A673 (cell line): ENCODE measurements around the gene DDX51. TPM values are rescaled to one million over a fixed set of nuclear protein-coding genes. Genes with fewer than 3 reads are reported as not detected.

Experiments
- BruUV-seq: library from RNA; stranded (reverse); fragments of 400-500 nt; replicated peaks from 2 replicates; lab custom pipeline; 2021; lab: Mats Ljungman, UMichigan
- CTCF ChIA-PET: fragments of 300-600 bp; sonication (Branson Sonifier 250); formaldehyde crosslinking; loops from one replicate; lab custom pipeline; 2022; ENCODE audit warnings: antibody characterized with exemption; lab: Charles Lee
- POLR2A ChIA-PET: fragments of 300-600 bp; sonication (Branson Sonifier 250); formaldehyde crosslinking; loops from one replicate; lab custom pipeline; 2022; ENCODE audit warnings: antibody characterized with exemption; ENCODE audit not compliant: low non-redundant PET; lab: Charles Lee
- DNase-seq: peaks from one replicate; pipeline ENCODE4 v3.0.0-alpha.2; 2015; ENCODE audit warnings: low spot score
- H3K27ac ChIP-seq: fragments of 200-600 bp; sonication (generic); 2 replicates; pipeline ENCODE4 v1.5.1; 2016; ENCODE audit warnings: mixed run types, low read depth, mild to moderate bottlenecking, mixed read lengths, antibody characterized with exemption, low read length; ENCODE audit not compliant: poor library complexity, severe bottlenecking
- H3K27me3 ChIP-seq: fragments of 200-600 bp; sonication (generic); replicated peaks from 2 replicates; pipeline ENCODE4 v1.6.1; 2017; ENCODE audit warnings: mixed run types, low read depth, mild to moderate bottlenecking, mixed read lengths, antibody characterized with exemption, low read length; ENCODE audit not compliant: insufficient read depth, poor library complexity
- H3K36me3 ChIP-seq: fragments of 200-600 bp; sonication (generic); 2 replicates; pipeline ENCODE4 v1.6.1; 2016; ENCODE audit warnings: mixed run types, mild to moderate bottlenecking, mixed read lengths, antibody characterized with exemption, low read length; ENCODE audit not compliant: insufficient read depth, poor library complexity, severe bottlenecking
- H3K4me1 ChIP-seq: fragments of 200-600 bp; sonication (generic); 2 replicates; pipeline ENCODE4 v1.6.1; 2017; ENCODE audit warnings: mixed run types, mild to moderate bottlenecking, mixed read lengths, antibody characterized with exemption, low read length; ENCODE audit not compliant: insufficient read depth, poor library complexity, severe bottlenecking
- H3K4me3 ChIP-seq: fragments of 200-600 bp; sonication (generic); 2 replicates; pipeline ENCODE4 v1.5.1; 2016; ENCODE audit warnings: low read depth, mixed run types, mild to moderate bottlenecking, mixed read lengths, low read length; ENCODE audit not compliant: poor library complexity, severe bottlenecking
- H3K9me3 ChIP-seq: fragments of 200-600 bp; sonication (generic); 2 replicates; pipeline ENCODE4 v1.6.1; 2016; ENCODE audit warnings: mixed run types, low read depth, mild to moderate bottlenecking, mixed read lengths, antibody characterized with exemption, low read length; ENCODE audit not compliant: poor library complexity, severe bottlenecking
- CTCF ChIP-seq: fragments of 300-800, 200-600 bp; sonication (generic); conservative IDR thresholded peaks from 2 replicates; pipeline ENCODE4 v1.5.1; 2017; ENCODE audit warnings: low read depth, mild to moderate bottlenecking, antibody characterized with exemption, low read length, moderate library complexity, mixed read lengths
- EZH2 ChIP-seq: fragments of 200-600 bp; sonication (generic); IDR thresholded peaks from 2 replicates; pipeline ENCODE4 v1.6.1; 2017; ENCODE audit warnings: borderline replicate concordance, low read depth, mild to moderate bottlenecking, mixed read lengths, antibody characterized with exemption, low read length; ENCODE audit not compliant: poor library complexity, severe bottlenecking
- intact Hi-C: fragments of 100-400 bp; cut with micrococcal nuclease; formaldehyde crosslinking; loops from one replicate; pipeline ENCODE4 v1.10.0; 2022; ENCODE audit not compliant: unreplicated experiment
- total RNA-seq: library from RNA; stranded (reverse); gene quantifications from 2 replicates; pipeline ENCODE4 v1.2.3, GENCODE V29; 2021

The DDX51 gene
- total RNA-seq, 1 experiment from 2014 or later, result 38.9 TPM

GRCh38 chr12:132170637-132171292, 26.6 kb upstream of the DDX51 start:
- Histone ChIP-seq H3K9me3 (no peaks in the 10 kb centered on the region), H3K4me3 (no peak overlapping the region), H3K4me1 (peaks cover 14% of the 10 kb centered on the region), H3K27me3 (no peaks in the 10 kb centered on the region), H3K36me3 (no peaks in the 10 kb centered on the region), H3K27ac (peak overlapping the region; percentile 53)
- intact Hi-C loops, result no loop called here
- POLR2A ChIA-PET, result no interaction called here
- TF ChIP-seq CTCF (no peak), EZH2 (no peak)
- CTCF ChIA-PET, result interaction anchor here (0.7 kb wide), 1 partner anchor 444 kb away, joined by 3 read pairs; no protein-coding TSS in a partner anchor
- DNase-seq, result no peak
- BruUV-seq, result no TSS peak

- no TSS peak for BruUV-seq
- H3K9me3 ChIP-seq, result no peaks in the 10 kb centered on the region
- ChIA-PET POLR2A (no interaction called here), CTCF (interaction anchor here (0.7 kb wide), 1 partner anchor 445 kb away, joined by 3 read pairs; no protein-coding TSS in a partner anchor)
- H3K27me3 ChIP-seq, result no peaks in the 10 kb centered on the region
- H3K4me3 ChIP-seq, result no peak overlapping the region
- H3K4me1 ChIP-seq, result peaks cover 14% of the 10 kb centered on the region
- no peak for TF ChIP-seq EZH2
- TF ChIP-seq CTCF, result no peak
- no peaks in the 10 kb centered on the region for H3K36me3 ChIP-seq
- DNase-seq, result peak; percentile 69
- intact Hi-C loops, result no loop called here
- H3K27ac ChIP-seq, result peak overlapping the region; percentile 53
Measured at GRCh38 chr12:132170094-132170636, 26.0 kb upstream of the DDX51 start.

GRCh38 chr12:132169376-132169775, 25.3 kb upstream of the DDX51 start:
- Histone ChIP-seq H3K9me3 (no peaks in the 10 kb centered on the region), H3K27me3 (no peaks in the 10 kb centered on the region), H3K27ac (no peak overlapping the region), H3K4me1 (peaks cover 14% of the 10 kb centered on the region), H3K4me3 (no peak overlapping the region), H3K36me3 (no peaks in the 10 kb centered on the region)
- no TSS peak for BruUV-seq
- intact Hi-C loops, result no loop called here
- no peak for TF ChIP-seq CTCF
- no peak for TF ChIP-seq EZH2
- DNase-seq, result no peak
- CTCF ChIA-PET, result no interaction called here
- POLR2A ChIA-PET, result no interaction called here
